GM12865 (cell line): ENCODE measurements around the gene TMEM119.

Experiments
- DNase-seq: peaks from one replicate; pipeline ENCODE4 v3.0.0; 2010; ENCODE audit warnings: low read depth
- H3K4me3 ChIP-seq: 2 replicates; pipeline ENCODE4 v1.5.1; 2011; ENCODE audit warnings: mild to moderate bottlenecking, low read depth, low read length, control low read depth
- CTCF ChIP-seq: IDR thresholded peaks from 2 replicates; pipeline ENCODE4 v1.5.1; 2011; ENCODE audit warnings: low read length, control low read depth, low read depth, inconsistent platforms; ENCODE audit not compliant: insufficient read depth; ENCODE audit errors: missing control alignments

The TMEM119 gene

GRCh38 chr12:108612788-108613282, 15.0 kb upstream of the TMEM119 start:
- DNase-seq: no peak
- H3K4me3 ChIP-seq: no peak overlapping the region
- TF ChIP-seq CTCF: no peak

GRCh38 chr12:108611884-108612415, 14.1 kb upstream of the TMEM119 start:
- TF ChIP-seq CTCF: peak; percentile 43
- peak; percentile 57 for DNase-seq
- no peak overlapping the region for H3K4me3 ChIP-seq

- no peak for DNase-seq
- no peak overlapping the region for H3K4me3 ChIP-seq
- no peak for TF ChIP-seq CTCF
Measured at GRCh38 chr12:108610856-108611605, 13.1 kb upstream of the TMEM119 start.

GRCh38 chr12:108610336-108610815, 12.5 kb upstream of the TMEM119 start:
- no peak overlapping the region for H3K4me3 ChIP-seq
- no peak for TF ChIP-seq CTCF
- DNase-seq: no peak

GRCh38 chr12:108609537-108610335, 11.9 kb upstream of the TMEM119 start:
- no peak for TF ChIP-seq CTCF
- DNase-seq: peak; percentile 76
- no peak overlapping the region for H3K4me3 ChIP-seq

GRCh38 chr12:108608616-108609015, 10.7 kb upstream of the TMEM119 start:
- no peak for DNase-seq
- no peak for TF ChIP-seq CTCF
- no peak overlapping the region for H3K4me3 ChIP-seq
